Astrocyte (in vitro differentiated cells and primary cell): Measurements from ENCODE around the gene PPIG. TPM values are rescaled to one million over a fixed set of nuclear protein-coding genes. Genes with fewer than 3 reads are reported as not detected.

Experiments used
- DNase-seq: peaks from one replicate; pipeline ENCODE4 v3.0.0-alpha.2; 2010; ENCODE audit warnings: low read depth
- FAIRE-seq: peaks from 2 replicates; lab custom pipeline; 2011; peaks lifted over from hg19 to GRCh38; lab: Jason Lieb, UNC
- H2AFZ ChIP-seq: 2 replicates; pipeline ENCODE4 v1.6.0; 2012; ENCODE audit warnings: low read depth, low read length, inconsistent platforms
- H3K27ac ChIP-seq: 2 replicates; pipeline ENCODE4 v1.5.1; 2011; ENCODE audit warnings: low read depth, low read length, inconsistent platforms
- H3K27me3 ChIP-seq: 2 replicates; pipeline ENCODE4 v1.6.0; 2011; ENCODE audit warnings: low read length, inconsistent platforms; ENCODE audit not compliant: insufficient read depth
- H3K36me3 ChIP-seq: 2 replicates; pipeline ENCODE4 v1.5.1; 2011; ENCODE audit warnings: low read length, inconsistent platforms; ENCODE audit not compliant: insufficient read depth
- H3K4me1 ChIP-seq: 2 replicates; pipeline ENCODE4 v1.5.1; 2011; ENCODE audit warnings: low read length, inconsistent platforms; ENCODE audit not compliant: insufficient read depth
- H3K4me2 ChIP-seq: 2 replicates; pipeline ENCODE4 v1.6.0; 2012; ENCODE audit warnings: low read length, inconsistent platforms
- H3K4me3 ChIP-seq: 2 replicates; pipeline ENCODE4 v1.5.1; 2011; ENCODE audit warnings: low read depth, mild to moderate bottlenecking, low read length, inconsistent platforms; ENCODE audit not compliant: insufficient read depth
- H3K79me2 ChIP-seq: 2 replicates; pipeline ENCODE4 v1.6.0; 2012; ENCODE audit warnings: mild to moderate bottlenecking, low read length, inconsistent platforms; ENCODE audit not compliant: insufficient read depth
- H3K9ac ChIP-seq: 2 replicates; pipeline ENCODE4 v1.6.0; 2012; ENCODE audit warnings: mild to moderate bottlenecking, low read length, inconsistent platforms
- H3K9me3 ChIP-seq: 2 replicates; pipeline ENCODE4 v1.5.1; 2012; ENCODE audit warnings: low read depth, mild to moderate bottlenecking, low read length, inconsistent platforms; ENCODE audit not compliant: insufficient read depth
- H4K20me1 ChIP-seq: 2 replicates; pipeline ENCODE4 v1.6.0; 2012; ENCODE audit warnings: low read length, inconsistent platforms; ENCODE audit not compliant: insufficient read depth
- H3K27ac Mint-ChIP-seq: one replicate; pipeline ENCODE4 v1.8.0; 2021; ENCODE audit warnings: mild to moderate bottlenecking, mixed read lengths; ENCODE audit not compliant: unreplicated experiment
- H3K27me3 Mint-ChIP-seq: one replicate; pipeline ENCODE4 v1.8.0; 2021; ENCODE audit warnings: low read depth, mixed read lengths; ENCODE audit not compliant: unreplicated experiment
- H3K36me3 Mint-ChIP-seq: one replicate; pipeline ENCODE4 v1.8.0; 2021; ENCODE audit warnings: low read depth, mixed read lengths; ENCODE audit not compliant: unreplicated experiment
- H3K4me1 Mint-ChIP-seq: one replicate; pipeline ENCODE4 v1.8.0; 2021; ENCODE audit warnings: low read depth, mixed read lengths; ENCODE audit not compliant: unreplicated experiment
- H3K4me3 Mint-ChIP-seq: one replicate; pipeline ENCODE4 v1.8.0; 2021; ENCODE audit warnings: mild to moderate bottlenecking, moderate library complexity, mixed read lengths; ENCODE audit not compliant: unreplicated experiment
- H3K9me3 Mint-ChIP-seq: one replicate; pipeline ENCODE4 v1.8.0; 2021; ENCODE audit warnings: mild to moderate bottlenecking, mixed read lengths; ENCODE audit not compliant: unreplicated experiment
- EZH2 ChIP-seq: IDR thresholded peaks from 2 replicates; pipeline ENCODE4 v1.6.1; 2012; ENCODE audit warnings: mild to moderate bottlenecking, low read length, inconsistent platforms; ENCODE audit not compliant: insufficient read depth
- total RNA-seq: library from RNA; stranded (reverse); gene quantifications from 2 replicates; pipeline ENCODE4 v1.2.1, GENCODE V29; 2021
- TF ChIP-seq, protein P1 (sequence below): IDR thresholded peaks from 2 replicates; pipeline ENCODE4 v1.5.1; 2011; ENCODE audit warnings: low read depth, mild to moderate bottlenecking, inconsistent platforms, low read length, moderate library complexity; ENCODE audit not compliant: insufficient read depth

PPIG gene
- total RNA-seq, 1 donor from 2014 or later: 40.2 TPM

DNA sequence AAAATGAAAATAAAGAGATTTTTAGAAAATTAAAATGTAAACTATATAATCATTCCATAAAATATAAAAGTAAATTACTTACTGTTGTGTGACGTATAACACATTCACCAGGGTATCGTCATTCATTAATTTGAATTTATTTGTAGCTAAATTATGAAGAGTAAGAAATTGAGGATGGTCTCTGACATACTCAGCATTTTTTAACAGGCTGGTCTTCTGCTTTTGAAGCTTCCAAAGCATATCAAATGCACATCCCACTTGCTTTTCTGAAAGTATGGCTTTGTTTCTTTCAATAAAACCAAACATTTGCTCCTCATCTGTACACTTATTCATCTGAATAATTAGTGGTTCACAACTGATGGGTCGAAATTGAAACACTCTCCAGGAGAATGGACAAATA lies 12.6 kb upstream of the PPIG start:
- FAIRE-seq: no peak
- no peak overlapping the region for H3K4me2 ChIP-seq
- TF ChIP-seq EZH2: no peak
- TF ChIP-seq, protein P1, sequence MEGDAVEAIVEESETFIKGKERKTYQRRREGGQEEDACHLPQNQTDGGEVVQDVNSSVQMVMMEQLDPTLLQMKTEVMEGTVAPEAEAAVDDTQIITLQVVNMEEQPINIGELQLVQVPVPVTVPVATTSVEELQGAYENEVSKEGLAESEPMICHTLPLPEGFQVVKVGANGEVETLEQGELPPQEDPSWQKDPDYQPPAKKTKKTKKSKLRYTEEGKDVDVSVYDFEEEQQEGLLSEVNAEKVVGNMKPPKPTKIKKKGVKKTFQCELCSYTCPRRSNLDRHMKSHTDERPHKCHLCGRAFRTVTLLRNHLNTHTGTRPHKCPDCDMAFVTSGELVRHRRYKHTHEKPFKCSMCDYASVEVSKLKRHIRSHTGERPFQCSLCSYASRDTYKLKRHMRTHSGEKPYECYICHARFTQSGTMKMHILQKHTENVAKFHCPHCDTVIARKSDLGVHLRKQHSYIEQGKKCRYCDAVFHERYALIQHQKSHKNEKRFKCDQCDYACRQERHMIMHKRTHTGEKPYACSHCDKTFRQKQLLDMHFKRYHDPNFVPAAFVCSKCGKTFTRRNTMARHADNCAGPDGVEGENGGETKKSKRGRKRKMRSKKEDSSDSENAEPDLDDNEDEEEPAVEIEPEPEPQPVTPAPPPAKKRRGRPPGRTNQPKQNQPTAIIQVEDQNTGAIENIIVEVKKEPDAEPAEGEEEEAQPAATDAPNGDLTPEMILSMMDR: no peak

DNA sequence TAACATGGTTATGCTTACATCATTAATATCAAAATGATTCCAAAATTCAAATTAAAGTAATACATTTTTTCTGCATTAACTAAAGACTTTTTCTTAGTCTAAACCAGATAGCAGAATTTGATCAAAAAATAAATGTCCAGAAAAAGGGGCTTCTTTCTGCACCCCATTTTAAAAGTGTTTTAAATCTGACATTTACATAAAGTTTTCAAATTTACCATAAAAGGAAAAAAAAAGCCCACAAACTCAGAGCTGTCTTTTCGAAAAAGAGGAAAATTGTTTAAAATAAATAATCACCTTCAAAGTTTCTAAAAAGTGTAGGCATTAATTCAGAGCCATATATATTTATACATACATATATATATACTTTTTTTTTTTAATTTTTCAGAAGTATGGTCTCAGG lies 12.0 kb upstream of the PPIG start:
- Mint-ChIP-seq H3K4me3 (peak overlapping the region; percentile 97), H3K9me3 (no peaks in the 10 kb centered on the region), H3K27me3 (no peaks in the 10 kb centered on the region), H3K36me3 (no peaks in the 10 kb centered on the region), H3K4me1 (peaks cover 3% of the 10 kb centered on the region), H3K27ac (no peak overlapping the region)
- Histone ChIP-seq H3K27ac (no peak overlapping the region), H2AFZ (no peak overlapping the region), H4K20me1 (no peaks in the 10 kb centered on the region), H3K4me3 (no peak overlapping the region), H3K9me3 (no peaks in the 10 kb centered on the region), H3K9ac (no peak overlapping the region), H3K4me1 (peaks cover 4% of the 10 kb centered on the region), H3K36me3 (no peaks in the 10 kb centered on the region), H3K27me3 (no peaks in the 10 kb centered on the region), H3K79me2 (peaks cover 24% of the 10 kb centered on the region), H3K4me2 (no peak overlapping the region)
- no peak for TF ChIP-seq EZH2
- TF ChIP-seq, protein P1: no peak
- FAIRE-seq (no peak), DNase-seq (no peak)

More for the DNA sequence above, 12.6 kb upstream of the PPIG start:
- no peaks in the 10 kb centered on the region for H3K9me3 Mint-ChIP-seq
- no peak for DNase-seq
- H3K79me2 ChIP-seq: peaks cover 24% of the 10 kb centered on the region
- H3K4me1 ChIP-seq: peaks cover 4% of the 10 kb centered on the region
- H3K27me3 ChIP-seq: no peaks in the 10 kb centered on the region
- no peaks in the 10 kb centered on the region for H3K27me3 Mint-ChIP-seq
- H3K36me3 ChIP-seq: no peaks in the 10 kb centered on the region
- H3K4me3 ChIP-seq: no peak overlapping the region
- H3K9ac ChIP-seq: no peak overlapping the region
- H3K9me3 ChIP-seq: no peaks in the 10 kb centered on the region
- H3K27ac ChIP-seq: no peak overlapping the region
- H2AFZ ChIP-seq: no peak overlapping the region
- H4K20me1 ChIP-seq: no peaks in the 10 kb centered on the region
- no peak overlapping the region for H3K27ac Mint-ChIP-seq
- H3K4me1 Mint-ChIP-seq: peaks cover 3% of the 10 kb centered on the region
- peak overlapping the region; percentile 35 for H3K4me3 Mint-ChIP-seq
- H3K36me3 Mint-ChIP-seq: no peaks in the 10 kb centered on the region

DNA sequence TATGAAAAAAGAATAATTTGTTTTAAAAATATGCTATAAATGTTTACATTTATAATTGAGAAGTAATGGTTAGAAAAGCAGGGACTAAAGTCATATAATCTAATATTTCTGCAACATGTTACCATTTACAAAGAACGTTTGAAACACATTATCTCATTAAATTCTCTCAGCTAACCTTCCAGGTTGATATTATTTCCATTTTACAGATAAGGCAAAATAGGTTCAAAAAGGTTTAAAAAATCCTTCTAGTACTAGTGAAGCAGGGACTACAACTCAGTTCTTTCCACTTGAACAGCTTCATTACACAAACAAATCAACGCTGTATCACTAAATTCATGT lies 11.4 kb upstream of the PPIG start:
- H3K4me3 Mint-ChIP-seq: peak overlapping the region; percentile 97
- H3K27ac Mint-ChIP-seq: peak overlapping the region; percentile 80
- peak overlapping the region; percentile 55 for H3K27ac ChIP-seq

More for the DNA sequence above, 11.4 kb upstream of the PPIG start:
- H3K9ac ChIP-seq: peak overlapping the region; percentile 86
- H3K4me1 Mint-ChIP-seq: peaks cover 3% of the 10 kb centered on the region
- no peaks in the 10 kb centered on the region for H3K36me3 ChIP-seq
- no peaks in the 10 kb centered on the region for H4K20me1 ChIP-seq
- peaks cover 4% of the 10 kb centered on the region for H3K4me1 ChIP-seq
- H3K36me3 Mint-ChIP-seq: no peaks in the 10 kb centered on the region
- FAIRE-seq (no peak), DNase-seq (no peak)
- H3K9me3 ChIP-seq: no peaks in the 10 kb centered on the region
- TF ChIP-seq, protein P1: no peak
- TF ChIP-seq EZH2: no peak
- H3K9me3 Mint-ChIP-seq: no peaks in the 10 kb centered on the region
- peaks cover 3% of the 10 kb centered on the region for H3K27me3 Mint-ChIP-seq
- H2AFZ ChIP-seq: peak overlapping the region; percentile 94
- H3K4me2 ChIP-seq: peak overlapping the region; percentile 96
- H3K4me3 ChIP-seq: peak overlapping the region; percentile 92
- peaks cover 24% of the 10 kb centered on the region for H3K79me2 ChIP-seq
- no peaks in the 10 kb centered on the region for H3K27me3 ChIP-seq
